T-helper 1 cell treated with Interleukin-12 subunit alpha and Interleukin-12 subunit beta and Interleukin-4 antibody, amounts not matched to agents 30 μg/mL and 1 μg/mL, for 36 hours (primary cell): ENCODE measurements around the gene TRAPPC13.
"Not testable (repeated sequence)": the region's sequence is repeated elsewhere in the genome, so short reads cannot be mapped to it uniquely, and the experiment has no call there.

ENCODE experiments used
- H3K27ac Mint-ChIP-seq: one replicate; pipeline ENCODE4 v1.8.0; 2021; ENCODE audit warnings: mild to moderate bottlenecking, mixed read lengths
- H3K27me3 Mint-ChIP-seq: one replicate; pipeline ENCODE4 v1.8.0; 2021; ENCODE audit warnings: low read depth, mixed read lengths
- H3K36me3 Mint-ChIP-seq: one replicate; pipeline ENCODE4 v1.8.0; 2021; ENCODE audit warnings: low read depth, mixed read lengths
- H3K4me1 Mint-ChIP-seq: one replicate; pipeline ENCODE4 v1.8.0; 2021; ENCODE audit warnings: low read depth, mixed read lengths
- H3K4me3 Mint-ChIP-seq: one replicate; pipeline ENCODE4 v1.8.0; 2021; ENCODE audit warnings: mild to moderate bottlenecking, moderate library complexity, mixed read lengths
- H3K9me3 Mint-ChIP-seq: one replicate; pipeline ENCODE4 v1.8.0; 2021; ENCODE audit warnings: mixed read lengths

TRAPPC13 gene

DNA sequence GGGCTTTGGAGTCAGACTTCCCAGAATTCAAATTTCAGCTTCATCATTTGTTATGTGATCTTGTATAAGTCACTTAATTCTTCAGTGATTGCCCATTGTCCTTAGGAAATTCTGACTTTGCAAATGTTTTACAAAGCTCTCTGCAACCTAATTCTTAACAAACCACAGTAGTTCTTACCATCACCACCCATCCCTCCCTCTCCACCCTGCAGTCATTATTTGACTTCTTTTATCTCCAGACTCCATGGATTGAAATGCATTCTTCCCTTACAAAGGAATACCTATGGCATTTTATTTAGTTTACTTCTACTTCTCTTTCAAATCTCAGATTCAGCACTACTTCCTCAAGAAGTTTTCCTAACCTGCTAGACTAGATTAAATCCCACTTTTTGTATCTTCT lies 23.1 kb downstream of the TRAPPC13 start:
- Mint-ChIP-seq H3K27ac (no peak overlapping the region), H3K27me3 (no peaks in the 10 kb centered on the region), H3K4me3 (no peak overlapping the region), H3K9me3 (no peaks in the 10 kb centered on the region), H3K36me3 (peaks cover 9% of the 10 kb centered on the region), H3K4me1 (no peaks in the 10 kb centered on the region)

DNA sequence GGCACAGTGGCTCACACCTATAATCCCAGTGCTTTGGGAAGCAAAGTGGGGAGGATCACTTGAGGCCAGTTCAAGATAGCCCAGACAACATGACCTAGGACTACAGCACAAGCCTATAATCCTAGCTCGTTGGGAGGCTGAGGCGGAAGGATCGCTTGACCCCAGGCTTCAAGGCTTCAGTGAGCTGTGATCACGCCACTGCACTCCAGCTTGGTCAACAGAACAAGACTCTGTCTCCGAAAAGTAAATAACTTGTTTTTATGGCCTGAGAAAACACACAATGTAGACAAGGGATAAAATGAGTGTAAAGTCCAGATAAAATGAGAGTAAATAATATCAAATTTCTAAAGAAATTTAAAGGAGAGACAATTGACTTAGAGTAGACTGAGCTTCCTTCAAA lies 26.3 kb downstream of the TRAPPC13 start:
- Mint-ChIP-seq H3K36me3 (peaks cover 6% of the 10 kb centered on the region), H3K27me3 (no peaks in the 10 kb centered on the region), H3K9me3 (no peaks in the 10 kb centered on the region), H3K4me3 (no peak overlapping the region), H3K27ac (no peak overlapping the region), H3K4me1 (no peaks in the 10 kb centered on the region)

DNA sequence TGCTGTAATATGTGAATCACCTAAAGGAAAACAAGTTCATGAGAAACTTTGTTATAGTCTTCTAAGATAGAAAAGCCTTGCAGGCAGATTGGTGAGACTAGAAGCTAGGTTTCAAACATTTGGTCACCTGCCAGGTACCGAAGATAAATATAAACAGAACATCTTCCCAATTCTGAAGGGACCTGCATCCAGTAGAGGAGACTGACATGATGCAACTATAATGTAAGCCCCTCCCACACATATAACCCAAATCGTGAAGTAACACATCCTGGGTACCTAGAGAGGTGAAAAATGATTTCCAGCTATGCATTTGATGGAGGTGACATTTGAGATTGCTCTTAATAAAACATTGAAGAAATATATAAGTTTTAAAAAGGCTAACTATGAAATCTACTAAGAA lies 29.9 kb downstream of the TRAPPC13 start:
- Mint-ChIP-seq H3K36me3 (peaks cover 4% of the 10 kb centered on the region), H3K27me3 (no peaks in the 10 kb centered on the region), H3K4me3 (no peak overlapping the region), H3K27ac (no peak overlapping the region), H3K9me3 (no peaks in the 10 kb centered on the region), H3K4me1 (no peaks in the 10 kb centered on the region)

DNA sequence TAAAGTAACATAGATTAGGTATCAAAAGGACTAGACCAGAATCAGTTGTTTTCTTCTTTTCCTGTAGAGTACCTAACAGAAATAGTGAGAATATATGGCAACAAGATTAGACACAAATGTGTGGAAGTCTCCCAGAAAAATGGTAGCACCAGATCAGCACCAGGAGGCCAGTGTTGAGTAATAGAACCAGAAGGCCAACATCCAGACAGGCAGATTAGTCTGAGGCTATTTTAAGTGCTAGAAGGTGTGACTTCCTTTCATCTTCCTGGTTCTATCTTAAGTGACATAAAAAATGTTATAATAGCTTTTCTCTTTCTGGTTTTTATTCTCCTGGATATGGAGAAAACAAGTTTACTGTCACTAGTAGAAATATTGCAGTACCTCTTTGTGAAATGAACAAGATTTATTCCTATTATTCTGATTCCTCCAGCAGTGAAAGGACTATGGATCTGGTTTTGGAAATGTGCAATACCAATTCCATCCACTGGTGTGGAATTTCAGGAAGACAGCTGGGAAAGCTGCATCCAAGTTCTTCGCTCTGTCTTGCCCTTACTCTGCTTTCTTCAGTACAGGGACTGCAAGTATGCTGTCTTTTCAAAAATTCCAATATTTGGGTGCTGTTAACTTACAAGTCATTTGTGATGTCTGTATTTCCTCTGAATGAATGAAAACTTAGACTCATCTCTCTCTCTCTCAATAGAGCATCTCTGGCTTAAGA lies 39.1 kb downstream of the TRAPPC13 start:
- H3K36me3 Mint-ChIP-seq = peaks cover 10% of the 10 kb centered on the region
- H3K27me3 Mint-ChIP-seq = no peaks in the 10 kb centered on the region
- H3K4me3 Mint-ChIP-seq = no peak overlapping the region
- no peaks in the 10 kb centered on the region for H3K9me3 Mint-ChIP-seq
- H3K4me1 Mint-ChIP-seq = no peaks in the 10 kb centered on the region
- H3K27ac Mint-ChIP-seq = no peak overlapping the region

DNA sequence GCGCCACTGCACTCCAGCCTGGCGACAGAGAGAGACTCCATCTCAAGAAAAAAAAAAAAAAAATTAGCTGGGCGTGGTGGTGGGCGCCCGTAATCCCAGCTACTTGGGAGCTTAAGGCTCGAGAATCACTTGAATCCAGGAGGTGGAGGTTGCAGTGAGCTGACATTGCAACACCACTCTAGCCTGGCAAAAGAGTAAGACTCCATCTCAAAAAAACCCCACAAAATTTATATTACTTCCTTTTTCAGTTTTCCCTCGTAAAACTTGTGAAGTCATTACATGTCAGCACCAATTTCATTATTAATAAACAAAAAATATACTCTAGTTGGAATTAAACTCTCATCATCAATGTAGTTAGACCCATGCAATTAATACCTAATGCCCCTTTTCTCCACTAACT lies 43.9 kb downstream of the TRAPPC13 start:
- Mint-ChIP-seq H3K36me3 (peaks cover 3% of the 10 kb centered on the region), H3K4me1 (no peaks in the 10 kb centered on the region), H3K4me3 (no peak overlapping the region), H3K27ac (no peak overlapping the region), H3K27me3 (no peaks in the 10 kb centered on the region), H3K9me3 (no peaks in the 10 kb centered on the region)

DNA sequence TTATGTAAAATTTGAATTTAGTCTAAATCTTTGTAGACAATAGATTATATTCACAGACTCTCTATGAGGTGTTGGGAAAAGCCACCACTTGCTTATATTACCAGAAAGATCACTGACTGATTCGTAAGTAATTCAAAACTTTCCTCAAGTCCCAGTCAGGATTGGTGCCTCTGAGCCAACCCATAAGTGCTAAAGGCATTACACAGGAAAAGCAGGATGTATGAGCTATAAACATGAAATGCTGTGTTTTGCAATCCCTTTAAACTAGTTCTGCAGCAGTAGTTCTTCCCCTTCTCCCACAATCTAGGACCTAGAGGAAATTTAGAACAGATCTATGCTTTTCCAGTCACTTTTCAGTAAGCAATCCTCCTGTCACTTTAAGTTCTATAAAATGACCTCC lies 48.0 kb downstream of the TRAPPC13 start:
- Mint-ChIP-seq H3K9me3 (no peaks in the 10 kb centered on the region), H3K36me3 (peaks cover 17% of the 10 kb centered on the region), H3K4me1 (no peaks in the 10 kb centered on the region), H3K27me3 (no peaks in the 10 kb centered on the region), H3K27ac (no peak overlapping the region), H3K4me3 (no peak overlapping the region)

DNA sequence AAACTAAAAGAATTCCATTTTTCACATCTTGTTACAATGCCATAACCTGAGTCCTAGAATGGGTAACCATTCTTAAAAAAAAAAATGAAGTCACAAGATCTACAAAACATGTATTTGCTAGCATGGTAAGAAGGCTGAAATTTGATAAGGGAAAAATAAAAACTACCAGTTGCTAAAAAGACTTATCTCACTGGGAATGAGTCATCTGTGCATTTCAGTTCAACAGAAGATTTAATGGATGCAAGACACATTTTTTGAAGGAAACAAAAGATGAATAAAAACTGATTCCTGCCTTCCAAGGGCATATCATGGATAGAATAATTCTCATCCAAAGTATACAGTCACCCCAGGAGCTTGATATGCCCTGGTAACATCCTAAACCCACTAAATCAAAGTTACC lies 49.9 kb downstream of the TRAPPC13 start:
- Mint-ChIP-seq H3K27me3 (no peaks in the 10 kb centered on the region), H3K9me3 (no peaks in the 10 kb centered on the region), H3K36me3 (peaks cover 24% of the 10 kb centered on the region), H3K27ac (no peak overlapping the region), H3K4me1 (peaks cover 1% of the 10 kb centered on the region), H3K4me3 (no peak overlapping the region)

DNA sequence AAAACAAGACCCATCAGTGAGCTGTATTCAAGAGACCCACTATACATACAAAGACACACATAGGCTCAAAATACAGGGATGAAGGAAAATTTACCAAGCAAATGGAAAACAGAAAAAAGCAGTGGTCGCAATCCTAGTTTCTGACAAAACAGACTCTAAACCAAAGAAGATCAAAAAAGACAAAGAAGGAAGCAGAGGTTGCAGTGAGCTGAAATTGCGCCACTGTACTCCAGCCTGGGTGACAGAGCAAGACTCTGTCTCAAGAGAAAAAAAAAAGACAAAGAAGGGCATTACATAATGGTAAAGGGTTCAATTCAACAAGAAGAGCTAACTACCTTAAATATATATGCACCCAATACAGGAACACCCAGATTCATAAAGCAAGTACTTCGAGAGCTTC lies 51.2 kb downstream of the TRAPPC13 start:
- not testable (repeated sequence) for H3K9me3 Mint-ChIP-seq, H3K4me1 Mint-ChIP-seq, H3K4me3 Mint-ChIP-seq, H3K27ac Mint-ChIP-seq, H3K27me3 Mint-ChIP-seq
- H3K36me3 Mint-ChIP-seq = peaks cover 30% of the 10 kb centered on the region

DNA sequence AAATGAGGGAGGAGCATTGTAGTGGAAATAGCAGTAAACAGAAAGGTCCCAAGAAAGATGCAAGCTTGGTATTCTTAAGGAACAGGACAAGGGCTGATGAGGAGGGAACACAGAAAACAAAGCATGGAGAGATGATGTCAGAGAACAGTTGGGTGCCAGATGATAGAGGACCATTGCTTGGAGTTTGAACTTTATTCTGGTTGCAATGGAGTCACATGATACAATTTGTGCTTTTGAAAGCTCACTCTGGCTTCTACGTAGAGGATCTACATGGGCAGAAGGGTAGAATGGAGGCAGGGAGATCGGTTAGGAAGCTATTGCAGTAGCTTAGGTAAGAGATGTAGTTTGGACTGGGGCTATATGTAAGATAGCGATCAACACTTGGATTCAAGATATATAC lies 57.3 kb downstream of the TRAPPC13 start:
- H3K36me3 Mint-ChIP-seq = peaks cover 44% of the 10 kb centered on the region
- peaks cover 3% of the 10 kb centered on the region for H3K4me1 Mint-ChIP-seq
- no peak overlapping the region for H3K27ac Mint-ChIP-seq
- no peaks in the 10 kb centered on the region for H3K9me3 Mint-ChIP-seq
- no peak overlapping the region for H3K4me3 Mint-ChIP-seq
- H3K27me3 Mint-ChIP-seq = no peaks in the 10 kb centered on the region

DNA sequence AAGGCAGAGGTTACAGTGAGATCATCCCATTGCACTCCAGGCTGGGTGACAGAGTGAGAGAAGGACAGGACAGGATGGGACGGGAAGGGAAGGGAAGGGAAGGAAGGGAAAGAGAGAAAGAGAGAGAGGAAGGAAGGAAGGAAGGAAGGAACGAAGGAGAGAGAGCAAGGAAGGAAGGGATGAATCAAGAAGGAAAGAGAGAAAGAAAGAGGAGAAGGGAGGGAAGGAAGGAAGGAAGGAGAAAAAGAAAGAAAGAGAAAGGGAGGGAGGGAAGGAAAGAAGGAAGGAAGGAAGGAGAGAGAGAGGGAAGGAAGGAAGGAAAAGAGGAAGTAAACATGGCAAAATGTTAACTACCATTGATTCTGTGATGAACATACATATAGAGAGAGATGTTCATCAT lies 68.3 kb downstream of the TRAPPC13 start:
- Mint-ChIP-seq H3K36me3 (peaks cover 8% of the 10 kb centered on the region), H3K27me3 (no peaks in the 10 kb centered on the region), H3K27ac (no peak overlapping the region), H3K9me3 (no peaks in the 10 kb centered on the region), H3K4me3 (no peak overlapping the region), H3K4me1 (no peaks in the 10 kb centered on the region)

DNA sequence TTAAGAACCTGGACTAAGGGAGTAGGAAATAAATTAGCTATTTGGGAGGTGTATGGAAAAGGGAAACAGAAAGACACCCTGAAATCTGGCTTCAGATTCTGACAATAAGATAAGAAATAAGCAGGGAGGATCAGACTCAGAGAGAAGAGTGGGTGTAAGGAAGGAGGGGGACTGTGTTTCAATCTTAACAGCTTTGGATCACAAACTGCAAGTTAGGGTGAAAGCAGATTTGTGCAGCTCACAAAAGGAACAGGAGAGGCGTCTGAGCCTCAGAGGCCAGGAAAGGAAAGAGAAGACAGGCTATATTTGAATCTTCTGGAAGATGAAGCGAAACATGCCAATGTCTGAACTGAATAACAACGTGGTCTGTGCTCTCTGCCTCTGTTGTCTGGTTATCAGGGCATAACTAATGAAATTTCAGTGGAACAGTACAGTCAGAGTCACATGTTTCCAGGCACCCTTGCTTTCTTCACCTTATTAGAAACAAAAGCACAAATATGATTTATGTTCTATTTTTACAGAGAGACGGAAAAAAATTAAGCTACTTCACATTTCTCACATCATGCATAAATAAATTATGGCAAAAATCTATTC lies 70.4 kb downstream of the TRAPPC13 start:
- no peak overlapping the region for H3K27ac Mint-ChIP-seq
- no peak overlapping the region for H3K4me3 Mint-ChIP-seq
- peaks cover 3% of the 10 kb centered on the region for H3K9me3 Mint-ChIP-seq
- no peaks in the 10 kb centered on the region for H3K27me3 Mint-ChIP-seq
- no peaks in the 10 kb centered on the region for H3K4me1 Mint-ChIP-seq
- H3K36me3 Mint-ChIP-seq = peaks cover 23% of the 10 kb centered on the region

DNA sequence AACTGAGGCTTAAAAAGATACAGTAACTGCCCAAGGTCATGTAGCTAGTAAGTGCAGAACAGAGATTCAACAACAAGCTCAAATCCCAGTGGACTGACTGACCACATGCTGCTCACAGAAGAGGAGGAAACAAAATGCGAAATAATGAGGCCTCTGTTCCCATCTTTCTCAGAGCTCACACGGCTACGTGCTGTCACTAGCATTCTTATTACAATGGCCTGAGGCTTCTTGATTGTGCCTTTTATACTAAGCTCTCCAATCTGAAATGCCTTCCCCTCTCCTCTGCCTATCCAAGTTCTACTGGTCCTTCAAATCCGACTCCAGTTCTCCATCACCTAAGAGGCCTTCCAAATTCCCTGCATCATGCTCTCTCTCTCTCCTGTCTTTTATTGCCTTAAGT lies 71.1 kb downstream of the TRAPPC13 start:
- H3K27me3 Mint-ChIP-seq = no peaks in the 10 kb centered on the region

DNA sequence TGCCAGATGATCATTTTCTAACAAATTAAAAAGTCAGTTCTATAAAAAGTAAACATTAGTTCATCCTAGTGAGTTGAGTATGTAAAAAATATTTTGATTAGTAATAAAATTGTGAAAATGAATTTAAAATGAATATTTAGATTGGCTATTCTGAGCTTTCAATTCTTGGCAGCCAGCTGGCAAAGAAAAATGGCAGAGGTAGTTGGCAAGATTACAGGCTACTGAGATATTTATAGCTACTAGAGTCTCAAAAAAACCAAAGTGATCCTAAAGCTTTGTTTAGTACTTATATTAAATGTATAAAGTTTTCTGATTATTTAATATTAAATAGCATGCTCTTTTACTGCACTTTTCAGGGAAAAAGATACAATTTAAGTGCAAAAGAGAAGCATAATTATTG lies 72.1 kb downstream of the TRAPPC13 start:
- H3K27me3 Mint-ChIP-seq = no peaks in the 10 kb centered on the region
- H3K4me3 Mint-ChIP-seq = no peak overlapping the region
- no peaks in the 10 kb centered on the region for H3K4me1 Mint-ChIP-seq
- peaks cover 21% of the 10 kb centered on the region for H3K36me3 Mint-ChIP-seq
- H3K27ac Mint-ChIP-seq = no peak overlapping the region
- H3K9me3 Mint-ChIP-seq = peaks cover 3% of the 10 kb centered on the region

More for the DNA sequence above, 71.1 kb downstream of the TRAPPC13 start:
- H3K4me1 Mint-ChIP-seq = no peaks in the 10 kb centered on the region
- H3K36me3 Mint-ChIP-seq = peaks cover 20% of the 10 kb centered on the region
- peaks cover 3% of the 10 kb centered on the region for H3K9me3 Mint-ChIP-seq
- no peak overlapping the region for H3K27ac Mint-ChIP-seq
- no peak overlapping the region for H3K4me3 Mint-ChIP-seq

DNA sequence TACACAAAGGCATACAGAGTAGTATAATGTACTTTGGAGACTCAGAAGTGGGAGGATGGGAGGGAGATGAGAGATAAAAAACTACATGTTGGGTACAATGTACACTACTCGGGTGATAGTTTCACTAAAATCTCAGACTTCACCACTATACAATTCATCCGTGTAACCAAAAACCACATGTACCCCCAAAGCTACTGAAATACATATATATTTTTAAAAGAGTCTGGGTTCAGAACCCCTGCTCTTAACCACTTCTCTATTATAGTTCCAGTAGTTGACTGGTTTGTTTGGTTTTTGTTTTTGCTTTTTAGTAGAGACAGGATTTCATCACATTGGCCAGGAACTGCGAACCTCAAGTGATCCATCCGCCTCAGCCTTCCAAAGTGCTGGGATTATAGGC lies 74.5 kb downstream of the TRAPPC13 start:
- Mint-ChIP-seq H3K4me3 (no peak overlapping the region), H3K36me3 (peaks cover 28% of the 10 kb centered on the region), H3K27me3 (no peaks in the 10 kb centered on the region), H3K27ac (no peak overlapping the region), H3K9me3 (peaks cover 3% of the 10 kb centered on the region), H3K4me1 (no peaks in the 10 kb centered on the region)

DNA sequence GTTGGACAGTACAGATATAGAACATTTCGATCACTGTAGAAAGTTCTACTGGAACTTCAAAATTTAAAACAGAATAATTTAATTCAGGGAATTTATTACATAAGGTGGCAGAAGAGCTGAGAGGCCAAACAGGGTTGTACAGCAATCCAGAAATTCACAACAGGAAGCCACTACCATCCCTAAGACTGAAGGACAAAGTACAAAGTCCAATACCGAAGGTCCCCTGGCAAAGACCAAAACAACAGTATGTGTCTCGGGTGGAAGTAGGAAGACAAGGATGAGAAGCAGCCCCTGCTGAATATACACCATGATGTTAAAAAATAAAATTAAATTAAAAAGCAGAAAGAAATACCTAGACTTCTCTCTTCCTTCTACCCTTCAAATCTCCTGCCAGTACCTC lies 77.2 kb downstream of the TRAPPC13 start:
- no peaks in the 10 kb centered on the region for H3K4me1 Mint-ChIP-seq
- peaks cover 3% of the 10 kb centered on the region for H3K9me3 Mint-ChIP-seq
- H3K36me3 Mint-ChIP-seq = peaks cover 30% of the 10 kb centered on the region
- H3K27ac Mint-ChIP-seq = no peak overlapping the region
- no peaks in the 10 kb centered on the region for H3K27me3 Mint-ChIP-seq
- no peak overlapping the region for H3K4me3 Mint-ChIP-seq
